ENCODE results near the gene DENND5A. TPM values are rescaled to one million over a fixed set of nuclear protein-coding genes. Genes with fewer than 3 reads are reported as not detected.

Gene DENND5A
- total RNA-seq, 4 donors from 2014 or later: 29.1 to 33.1 (median 31.5) TPM

DNA sequence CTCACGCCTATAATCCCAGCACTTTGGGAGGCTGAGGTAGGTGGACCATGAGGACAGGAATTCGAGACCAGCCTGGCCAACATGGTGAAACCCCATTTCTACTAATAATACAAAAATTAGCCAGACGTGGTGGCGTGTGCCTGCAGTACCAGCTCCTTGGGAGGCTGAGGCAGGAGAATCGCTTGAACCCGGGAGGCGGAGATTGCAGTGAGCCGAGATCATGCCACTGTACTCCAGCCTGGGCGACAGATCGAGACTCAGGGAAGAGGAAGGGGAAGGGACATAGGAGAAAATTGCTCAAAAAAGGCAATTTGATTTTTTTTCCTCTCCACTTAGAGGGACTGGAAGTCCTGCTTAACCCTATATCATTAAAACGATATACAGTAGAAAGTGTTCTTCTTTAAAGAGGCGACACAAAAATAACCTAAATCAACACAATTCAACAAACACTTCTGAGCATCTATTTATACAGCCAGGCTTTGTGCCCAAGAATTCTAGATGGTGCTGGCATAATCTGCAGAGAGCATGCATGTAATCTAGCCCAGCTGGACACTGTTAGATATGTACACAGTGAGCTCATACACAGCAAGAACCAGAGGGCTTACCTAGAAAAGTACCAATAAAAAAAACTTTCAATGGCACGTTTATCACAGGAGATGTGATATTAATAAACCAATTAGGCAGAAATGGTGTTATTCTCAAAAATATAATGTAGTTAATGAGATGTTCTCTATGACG lies 20.9 kb upstream of the DENND5A start:
- intact Hi-C loops (cut with DNase I; ENCODE audit: low total_unique reads) (no loop called here), in situ Hi-C loops (cut with MboI; ENCODE audit: low sequenced_read_pairs in 4 of 4) (no loop called here)
- no peak overlapping the region for H3K4me3 ChIP-seq
- H3K27ac ChIP-seq: no peak overlapping the region
- H3K27me3 ChIP-seq: no peaks in the 10 kb centered on the region
- no peaks in the 10 kb centered on the region for H3K9me3 ChIP-seq
- DNase-seq (no peak), ATAC-seq (no peak)
- no peaks in the 10 kb centered on the region for H3K4me1 ChIP-seq
- TF ChIP-seq, protein P1, sequence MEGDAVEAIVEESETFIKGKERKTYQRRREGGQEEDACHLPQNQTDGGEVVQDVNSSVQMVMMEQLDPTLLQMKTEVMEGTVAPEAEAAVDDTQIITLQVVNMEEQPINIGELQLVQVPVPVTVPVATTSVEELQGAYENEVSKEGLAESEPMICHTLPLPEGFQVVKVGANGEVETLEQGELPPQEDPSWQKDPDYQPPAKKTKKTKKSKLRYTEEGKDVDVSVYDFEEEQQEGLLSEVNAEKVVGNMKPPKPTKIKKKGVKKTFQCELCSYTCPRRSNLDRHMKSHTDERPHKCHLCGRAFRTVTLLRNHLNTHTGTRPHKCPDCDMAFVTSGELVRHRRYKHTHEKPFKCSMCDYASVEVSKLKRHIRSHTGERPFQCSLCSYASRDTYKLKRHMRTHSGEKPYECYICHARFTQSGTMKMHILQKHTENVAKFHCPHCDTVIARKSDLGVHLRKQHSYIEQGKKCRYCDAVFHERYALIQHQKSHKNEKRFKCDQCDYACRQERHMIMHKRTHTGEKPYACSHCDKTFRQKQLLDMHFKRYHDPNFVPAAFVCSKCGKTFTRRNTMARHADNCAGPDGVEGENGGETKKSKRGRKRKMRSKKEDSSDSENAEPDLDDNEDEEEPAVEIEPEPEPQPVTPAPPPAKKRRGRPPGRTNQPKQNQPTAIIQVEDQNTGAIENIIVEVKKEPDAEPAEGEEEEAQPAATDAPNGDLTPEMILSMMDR (IDR thresholded peaks at IDR 0.05 in 4 of 5, conservative IDR thresholded peaks at IDR 0.05 in 1 of 5): no peak
- peaks cover 0 to 9% of the 10 kb centered on the region in 2 donors for H3K36me3 ChIP-seq

- Histone ChIP-seq H3K36me3 (peaks cover 0 to 19% of the 10 kb centered on the region in 2 donors), H3K27me3 (no peaks in the 10 kb centered on the region), H3K4me1 (no peaks in the 10 kb centered on the region), H3K27ac (no peak overlapping the region), H3K9me3 (no peaks in the 10 kb centered on the region), H3K4me3 (no peak overlapping the region)
- intact Hi-C loops (cut with DNase I; ENCODE audit: low total_unique reads) (no loop called here), in situ Hi-C loops (cut with MboI; ENCODE audit: low sequenced_read_pairs in 4 of 4) (no loop called here)
- ATAC-seq (no peak), DNase-seq (no peak)
- TF ChIP-seq, protein P1 (IDR thresholded peaks at IDR 0.05 in 4 of 5, conservative IDR thresholded peaks at IDR 0.05 in 1 of 5): no peak
- no peak for TF ChIP-seq POLR2A (IDR thresholded peaks at IDR 0.05)
Measured at GRCh38 chr11:9280655-9281301, 15.6 kb upstream of the DENND5A start.

- DNase-seq: no peak
- in situ Hi-C loops (cut with MboI; ENCODE audit: low sequenced_read_pairs in 4 of 4) (no loop called here), intact Hi-C loops (cut with DNase I; ENCODE audit: low total_unique reads) (no loop called here)
- H3K4me3 ChIP-seq: no peak overlapping the region
- peaks cover 0 to 19% of the 10 kb centered on the region in 2 donors for H3K36me3 ChIP-seq
- no peaks in the 10 kb centered on the region for H3K27me3 ChIP-seq
- H3K4me1 ChIP-seq: peaks cover 5 to 7% of the 10 kb centered on the region in 2 donors
- no peaks in the 10 kb centered on the region for H3K9me3 ChIP-seq
- TF ChIP-seq, protein P1 (IDR thresholded peaks at IDR 0.05 in 4 of 5, conservative IDR thresholded peaks at IDR 0.05 in 1 of 5): no peak
- TF ChIP-seq POLR2A (IDR thresholded peaks at IDR 0.05): no peak
- no peak overlapping the region for H3K27ac ChIP-seq
- no peak for ATAC-seq
Measured at GRCh38 chr11:9277176-9277575, 12.0 kb upstream of the DENND5A start.

GRCh38 chr11:9276571-9276970 lies 11.4 kb upstream of the DENND5A start:
- intact Hi-C loops (cut with DNase I; ENCODE audit: low total_unique reads): no loop called here
- H3K9me3 ChIP-seq: no peaks in the 10 kb centered on the region
- in situ Hi-C loops (cut with MboI; ENCODE audit: low sequenced_read_pairs in 4 of 4): no loop called here
- H3K27ac ChIP-seq: no peak overlapping the region
- DNase-seq (no peak), ATAC-seq (no peak)
- H3K4me3 ChIP-seq: no peak overlapping the region
- H3K27me3 ChIP-seq: no peaks in the 10 kb centered on the region
- peaks cover 0 to 16% of the 10 kb centered on the region in 2 donors for H3K36me3 ChIP-seq
- peaks cover 5 to 7% of the 10 kb centered on the region in 2 donors for H3K4me1 ChIP-seq
- TF ChIP-seq, protein P1 (IDR thresholded peaks at IDR 0.05 in 4 of 5, conservative IDR thresholded peaks at IDR 0.05 in 1 of 5): no peak
- TF ChIP-seq POLR2A (IDR thresholded peaks at IDR 0.05): no peak
